GM10266 (cell line): Measurements from ENCODE around the gene VPREB3.

Source experiments
- DNase-seq: peaks from one replicate; pipeline ENCODE4 v3.0.0; 2012; ENCODE audit errors: extremely low spot score
- CTCF ChIP-seq: IDR thresholded peaks from 2 replicates; pipeline ENCODE4 v1.5.1; 2012; ENCODE audit warnings: mild to moderate bottlenecking, low read depth; ENCODE audit not compliant: control insufficient read depth, insufficient read depth; ENCODE audit errors: missing control alignments

Gene VPREB3

GRCh38 chr22:23763579-23763945 lies 9.3 kb upstream of the VPREB3 start:
- no peak for TF ChIP-seq CTCF
- DNase-seq = no peak

GRCh38 chr22:23762842-23763578 lies 8.8 kb upstream of the VPREB3 start, which contains the start of gene C22orf15:
Gene C22orf15 (plus strand): TSS chr22:23762990. CDS start chr22:23763307, 317 bp downstream.
- no peak for TF ChIP-seq CTCF
- DNase-seq = no peak

GRCh38 chr22:23760056-23760455 lies 5.8 kb upstream of the VPREB3 start:
- DNase-seq = no peak
- no peak for TF ChIP-seq CTCF

GRCh38 chr22:23759566-23759965 lies 5.3 kb upstream of the VPREB3 start:
- TF ChIP-seq CTCF = no peak
- no peak for DNase-seq

GRCh38 chr22:23756891-23757290 lies 2.7 kb upstream of the VPREB3 start:
- no peak for TF ChIP-seq CTCF
- DNase-seq = no peak

- no peak for TF ChIP-seq CTCF
- DNase-seq = no peak
These were observed 1.5 kb upstream of the VPREB3 start for GRCh38 chr22:23755711-23756110.

- TF ChIP-seq CTCF = no peak
- no peak for DNase-seq
These were observed 883 bp upstream of the VPREB3 start for GRCh38 chr22:23754980-23755636.
